OCI-LY3 (cell line): ENCODE data around the gene ACKR4.

Experiments used
- CTCF ChIP-seq: fragments of 200-600, 300-600 bp; sonication (generic); IDR thresholded peaks from 2 replicates; pipeline ENCODE4 v1.5.1; 2014; ENCODE audit warnings: antibody characterized with exemption, low read length, low read depth
- EZH2phosphoT487 ChIP-seq: fragments of 200-600 bp; shearing (Covaris generic); IDR thresholded peaks from 2 replicates; pipeline ENCODE4 v1.6.1; 2018; ENCODE audit warnings: antibody characterized with exemption, mixed run types, low read depth

DNA sequence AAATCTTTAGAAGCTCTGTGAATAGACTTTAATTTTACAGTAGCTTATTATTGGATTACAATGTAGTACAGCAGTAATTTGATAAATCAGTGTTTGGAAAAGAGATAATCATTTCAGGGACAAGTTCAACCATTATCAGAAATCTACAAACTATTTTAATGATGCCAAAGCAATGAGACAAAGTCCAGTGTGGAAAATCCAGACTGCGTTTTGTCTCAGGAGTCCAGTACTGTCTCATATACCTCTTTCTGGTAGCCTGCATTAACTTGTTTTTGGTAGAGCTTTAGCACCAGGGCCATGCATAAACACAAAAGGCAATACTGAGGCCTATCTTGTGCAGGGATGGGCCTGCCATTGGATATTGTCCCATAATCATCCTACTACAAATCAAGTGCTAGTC, 19.7 kb downstream of the ACKR4 start:
- no peak for TF ChIP-seq CTCF
- no peak for TF ChIP-seq EZH2phosphoT487
